ENCODE results near the gene SCAF8.

GRCh38 chr6:154815938-154816820, 83.0 kb downstream of the SCAF8 start:
- TF ChIP-seq POLR2AphosphoS5 (IDR thresholded peaks at IDR 0.05; ENCODE audit: low read depth, low read length) (no peak), POLR2A (IDR thresholded peaks at IDR 0.05; ENCODE audit: low read depth, low read length) (no peak), TAF1 (IDR thresholded peaks at IDR 0.05; ENCODE audit: low read depth, low read length) (no peak), SPI1 (IDR thresholded peaks at IDR 0.05; ENCODE audit: low read depth, low read length) (no peak), POU2F2 (IDR thresholded peaks at IDR 0.05; ENCODE audit: low read depth, low read length) (no peak)
